Spinal cord (tissue), 10 donors: Measurements from ENCODE around the gene FAM83F. TPM values are rescaled to one million over a fixed set of nuclear protein-coding genes. Genes with fewer than 3 reads are reported as not detected.

ENCODE experiments used
- DNase-seq, 6 donors: peaks; one replicate each; pipeline versions ENCODE4 v3.0.0 to v3.0.0-alpha.2; 2013 to 2015; ENCODE audit warnings: low spot score in 6 of 6, low read depth in 4 of 6
- H3K27ac ChIP-seq: one replicate; pipeline ENCODE4 v1.5.1; 2013; ENCODE audit warnings: low read depth, low read length, control low read depth
- H3K27me3 ChIP-seq: one replicate; pipeline ENCODE4 v1.6.1; 2013; ENCODE audit warnings: low read length; ENCODE audit not compliant: control insufficient read depth, insufficient read depth
- H3K36me3 ChIP-seq: one replicate; pipeline ENCODE4 v1.6.1; 2013; ENCODE audit warnings: low read length; ENCODE audit not compliant: control insufficient read depth, insufficient read depth
- H3K4me1 ChIP-seq: one replicate; pipeline ENCODE4 v1.6.1; 2013; ENCODE audit warnings: low read length; ENCODE audit not compliant: control insufficient read depth, insufficient read depth
- H3K4me3 ChIP-seq: one replicate; pipeline ENCODE4 v1.5.1; 2013; ENCODE audit warnings: low read depth, low read length, control low read depth
- H3K9me3 ChIP-seq: one replicate; pipeline ENCODE4 v1.6.1; 2013; ENCODE audit warnings: low read length; ENCODE audit not compliant: control insufficient read depth, insufficient read depth
- WGBS: methylation state at CpG from one replicate; pipeline ENCODE4 v1.1.5; 2013; ENCODE audit warnings: missing lambda C conversion rate; ENCODE audit not compliant: insufficient coverage; 5-methylcytosine and 5-hydroxymethylcytosine counted together
- polyA plus RNA-seq, 2 donors: library from polyadenylated mRNA; unstranded; fragments of 120-200 nt; gene quantifications; one replicate each; pipeline ENCODE4 v1.2.1, GENCODE V29; 2013; ENCODE audit not compliant: insufficient read length in 2 of 2
- total RNA-seq, 2 donors: library from RNA; depleted of rRNA in 1 of 2; stranded (reverse); fragments of 120-200 nt in 1 of 2; fragments of >200 nt in 1 of 2; gene quantifications; one replicate each; pipeline versions ENCODE4 v1.2.3 to v1.2.4, GENCODE V29; 2013 to 2014
- donor health status: healthy.

FAM83F gene
- total and polyA plus RNA-seq, 4 donors, result 0.61 to 1.2 (median 0.72) TPM

DNA sequence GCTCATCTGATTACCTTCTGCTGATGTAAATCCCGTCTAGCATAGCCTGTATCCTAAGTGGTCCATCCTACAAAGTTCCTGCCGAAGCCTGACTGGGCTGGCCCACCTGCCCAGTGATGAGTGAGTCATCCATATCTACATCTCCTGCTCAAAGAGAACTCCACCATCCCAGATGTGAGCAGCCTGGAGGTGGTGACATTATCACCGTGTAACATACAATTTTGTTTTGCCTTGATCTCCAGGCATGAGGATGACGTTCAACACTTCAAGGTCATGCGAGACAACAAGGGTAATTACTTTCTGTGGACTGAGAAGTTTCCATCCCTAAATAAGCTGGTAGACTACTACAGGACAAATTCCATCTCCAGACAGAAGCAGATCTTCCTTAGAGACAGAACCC, 29.0 kb upstream of the FAM83F start:
- no peaks in the 10 kb centered on the region for H3K9me3 ChIP-seq
- WGBS, result 91% methylated on average over 5 of the region's 5 CpGs

DNA sequence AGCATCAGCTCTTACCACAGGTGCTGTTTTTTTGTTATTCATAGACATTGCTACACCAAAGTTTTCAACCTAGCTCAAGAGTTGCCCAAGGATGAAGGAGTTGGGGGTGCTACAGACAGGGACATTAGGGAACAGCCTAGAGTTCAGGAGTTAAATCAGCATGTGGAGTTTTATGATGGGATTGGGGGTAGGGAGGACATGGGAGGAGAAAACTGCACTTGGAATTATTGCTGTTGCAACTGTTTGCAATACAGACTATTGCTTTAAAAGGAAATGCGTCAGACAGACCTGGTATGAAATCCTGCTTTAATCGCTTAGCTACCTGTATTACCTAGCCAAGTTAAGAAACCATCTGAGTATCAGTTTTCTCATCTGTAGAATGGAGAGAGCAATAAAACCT, 28.3 kb upstream of the FAM83F start:
- peaks cover 32% of the 10 kb centered on the region for H3K4me1 ChIP-seq
- no CpG with 5 or more reads among the region's 2 CpGs for WGBS
- H3K36me3 ChIP-seq, result no peaks in the 10 kb centered on the region
- no peak for DNase-seq
- H3K9me3 ChIP-seq, result no peaks in the 10 kb centered on the region
- H3K4me3 ChIP-seq, result no peak overlapping the region
- H3K27me3 ChIP-seq, result no peaks in the 10 kb centered on the region
- H3K27ac ChIP-seq, result no peak overlapping the region

More for the DNA sequence above, 29.0 kb upstream of the FAM83F start:
- H3K27me3 ChIP-seq, result no peaks in the 10 kb centered on the region
- DNase-seq, result no peak
- H3K4me3 ChIP-seq, result no peak overlapping the region
- H3K27ac ChIP-seq, result no peak overlapping the region
- H3K4me1 ChIP-seq, result peaks cover 26% of the 10 kb centered on the region
- H3K36me3 ChIP-seq, result no peaks in the 10 kb centered on the region

DNA sequence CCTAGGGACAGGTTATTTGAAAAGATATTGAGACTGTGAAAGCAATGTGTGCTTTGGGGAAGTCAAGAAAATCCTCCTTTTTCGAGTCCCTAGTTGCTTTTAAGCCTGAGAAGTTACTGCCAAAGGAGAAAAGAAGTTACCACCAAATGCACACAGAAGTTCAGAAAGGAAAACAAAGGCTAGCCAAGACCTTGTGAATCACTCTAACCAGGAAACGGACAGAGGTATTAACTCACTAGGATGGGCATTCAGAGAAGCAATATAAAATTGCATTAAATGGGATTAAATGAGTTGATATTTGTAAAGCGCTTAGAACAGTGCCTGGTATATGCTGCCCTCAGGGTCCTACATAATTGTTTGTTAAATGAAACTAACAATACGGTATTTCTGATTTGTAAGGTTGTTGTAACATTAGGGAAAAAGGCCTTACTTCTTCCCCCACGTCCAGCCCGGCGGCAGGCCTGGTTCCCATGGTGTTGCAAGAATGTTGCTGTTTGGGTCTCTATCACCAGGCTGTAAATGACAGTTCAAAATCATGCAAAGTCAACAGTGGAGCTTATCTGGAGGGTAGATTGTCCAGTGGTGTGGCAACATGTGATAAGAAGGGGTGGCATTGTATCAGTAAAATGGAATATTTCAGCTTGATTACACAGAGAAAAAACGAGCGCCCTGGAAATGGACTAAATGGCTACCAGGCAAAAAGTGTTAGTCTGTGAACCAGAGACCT, 27.5 kb upstream of the FAM83F start:
- H3K36me3 ChIP-seq, result no peaks in the 10 kb centered on the region
- no peak overlapping the region for H3K27ac ChIP-seq
- WGBS, result 67% methylated on average over 4 of the region's 9 CpGs
- no peak for DNase-seq
- no peaks in the 10 kb centered on the region for H3K9me3 ChIP-seq
- H3K4me3 ChIP-seq, result no peak overlapping the region
- no peaks in the 10 kb centered on the region for H3K27me3 ChIP-seq
- H3K4me1 ChIP-seq, result peaks cover 38% of the 10 kb centered on the region

DNA sequence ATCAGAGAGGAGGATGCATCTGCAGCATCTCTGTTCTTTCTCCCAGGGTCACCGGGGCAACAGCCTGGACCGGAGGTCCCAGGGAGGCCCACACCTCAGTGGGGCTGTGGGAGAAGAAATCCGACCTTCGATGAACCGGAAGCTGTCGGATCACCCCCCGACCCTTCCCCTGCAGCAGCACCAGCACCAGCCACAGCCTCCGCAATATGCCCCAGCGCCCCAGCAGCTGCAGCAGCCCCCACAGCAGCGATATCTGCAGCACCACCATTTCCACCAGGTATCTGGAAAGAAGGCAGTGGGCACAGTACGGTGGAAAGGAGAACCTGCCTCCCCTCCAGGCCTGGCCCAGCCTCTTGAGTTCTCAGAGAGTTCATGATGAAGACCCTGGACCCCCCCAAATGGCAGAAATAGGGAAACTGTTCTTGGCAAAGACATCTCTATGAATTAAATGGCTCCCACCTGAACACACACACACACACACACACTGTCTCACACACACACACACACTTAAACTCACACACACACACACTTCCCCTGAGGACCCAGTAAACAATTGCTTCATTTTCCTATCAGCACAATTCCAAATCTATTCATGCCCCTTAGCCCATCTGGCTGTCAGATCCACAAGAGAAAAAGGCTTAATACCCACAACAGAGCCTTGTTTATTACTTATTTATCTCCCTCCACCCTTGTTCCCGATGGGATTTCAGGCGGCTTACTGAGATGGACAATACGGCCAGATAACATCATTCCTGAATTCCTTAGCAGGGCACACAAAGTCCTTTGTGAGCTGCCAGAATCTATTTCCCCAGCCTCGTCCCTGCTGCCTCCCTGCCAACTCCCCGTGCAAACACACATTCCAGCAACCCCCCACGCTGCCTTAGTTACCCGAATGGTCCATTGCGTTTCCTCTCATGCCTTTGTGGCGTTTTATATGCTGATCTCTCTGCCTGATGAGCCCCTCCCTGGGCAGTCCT, 26.5 kb upstream of the FAM83F start:
- peak in 2 of 6 donors; percentile 60 to 83 for DNase-seq
- H3K9me3 ChIP-seq, result no peaks in the 10 kb centered on the region
- H3K4me3 ChIP-seq, result no peak overlapping the region
- H3K27ac ChIP-seq, result peak overlapping the region; percentile 57
- H3K4me1 ChIP-seq, result peaks cover 40% of the 10 kb centered on the region
- H3K36me3 ChIP-seq, result no peaks in the 10 kb centered on the region
- WGBS, result 28% methylated on average over 12 of the region's 20 CpGs
- H3K27me3 ChIP-seq, result no peaks in the 10 kb centered on the region

DNA sequence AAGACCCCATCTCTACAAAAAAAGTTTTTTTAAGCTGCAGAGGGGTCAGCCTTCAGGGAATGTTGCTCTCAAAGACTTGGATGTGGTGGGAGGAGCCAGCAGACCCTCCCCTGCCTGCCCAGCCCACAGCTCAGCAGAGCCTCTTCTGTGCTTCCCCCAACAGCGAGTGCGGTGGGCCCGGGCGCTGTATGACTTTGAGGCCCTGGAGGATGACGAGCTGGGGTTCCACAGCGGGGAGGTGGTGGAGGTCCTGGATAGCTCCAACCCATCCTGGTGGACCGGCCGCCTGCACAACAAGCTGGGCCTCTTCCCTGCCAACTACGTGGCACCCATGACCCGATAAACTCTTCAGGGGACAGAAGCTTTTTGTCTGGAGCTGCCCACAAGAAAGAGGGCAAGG, 24.0 kb upstream of the FAM83F start:
- Histone ChIP-seq H3K36me3 (no peaks in the 10 kb centered on the region), H3K4me1 (peaks cover 41% of the 10 kb centered on the region), H3K27me3 (no peaks in the 10 kb centered on the region), H3K27ac (no peak overlapping the region), H3K4me3 (no peak overlapping the region), H3K9me3 (no peaks in the 10 kb centered on the region)
- WGBS, result 78% methylated on average over 10 of the region's 10 CpGs
- DNase-seq, result no peak

DNA sequence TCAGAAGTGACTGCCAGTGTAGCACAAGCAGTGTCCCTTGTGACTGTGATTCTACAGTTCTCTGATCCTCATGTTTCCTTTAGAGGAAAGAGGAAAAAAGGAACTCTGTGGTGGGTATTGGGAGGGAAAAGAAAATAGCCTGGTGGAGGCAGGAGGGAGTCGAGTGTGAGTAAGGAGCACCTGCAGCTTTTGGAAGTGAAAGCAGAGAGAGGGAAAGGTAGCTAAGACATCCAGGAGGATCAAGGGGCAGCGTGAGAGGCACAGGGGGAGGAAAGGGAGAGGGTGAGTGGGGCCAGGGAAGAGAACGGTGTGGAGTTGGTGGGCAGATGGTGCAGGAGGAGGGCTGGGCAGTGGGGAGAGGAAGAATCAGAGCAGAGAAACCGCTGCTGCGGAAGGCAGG, 22.1 kb upstream of the FAM83F start:
- H3K27me3 ChIP-seq, result no peaks in the 10 kb centered on the region
- H3K4me1 ChIP-seq, result peaks cover 38% of the 10 kb centered on the region
- H3K36me3 ChIP-seq, result no peaks in the 10 kb centered on the region
- H3K9me3 ChIP-seq, result no peaks in the 10 kb centered on the region
- WGBS, result 45% methylated on average over 5 of the region's 5 CpGs
- peak in 1 of 6 donors; percentile 12 for DNase-seq
- H3K27ac ChIP-seq, result no peak overlapping the region
- no peak overlapping the region for H3K4me3 ChIP-seq

DNA sequence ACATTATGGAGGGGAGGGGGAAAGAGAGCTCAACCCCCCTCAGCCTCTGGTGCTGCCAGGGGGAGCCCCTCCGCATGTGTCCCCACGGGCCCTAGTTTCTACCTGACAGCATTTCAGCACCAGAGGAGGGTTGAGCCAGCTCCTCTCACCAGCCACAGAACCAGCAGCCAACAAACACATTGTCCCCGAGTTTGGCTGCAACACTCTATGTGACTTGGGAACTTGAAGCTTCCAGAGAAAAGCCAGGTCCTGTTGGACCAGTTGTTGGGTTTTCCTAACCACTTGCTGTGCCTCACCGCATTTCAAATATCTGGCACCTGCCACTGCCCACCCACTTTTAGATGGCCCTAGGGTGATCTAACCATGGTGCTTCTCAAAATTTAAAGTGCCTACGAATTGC, 21.1 kb upstream of the FAM83F start:
- no peak for DNase-seq
- WGBS, result 66% methylated on average over 5 of the region's 5 CpGs
- H3K9me3 ChIP-seq, result no peaks in the 10 kb centered on the region

DNA sequence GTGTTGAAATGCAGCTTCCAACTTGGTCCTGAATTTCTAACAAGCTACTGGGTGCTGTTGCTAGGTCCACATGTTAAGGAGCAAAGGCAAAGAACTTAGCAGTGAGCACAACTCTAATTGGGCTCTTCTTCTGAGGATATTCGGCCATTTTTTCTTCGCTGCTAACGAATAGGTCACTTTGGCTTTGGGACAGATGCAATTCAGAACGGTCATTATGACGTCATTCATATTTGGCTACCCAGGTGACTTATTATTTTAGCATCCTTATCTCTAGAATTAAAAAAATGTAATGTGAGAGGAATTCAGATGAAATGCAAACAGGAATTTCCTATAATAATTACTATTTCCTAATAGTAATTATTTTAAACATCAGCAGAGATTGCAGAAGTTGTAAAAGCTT, 20.7 kb upstream of the FAM83F start:
- H3K27me3 ChIP-seq, result no peaks in the 10 kb centered on the region

More for the DNA sequence above, 21.1 kb upstream of the FAM83F start:
- no peak overlapping the region for H3K4me3 ChIP-seq
- no peak overlapping the region for H3K27ac ChIP-seq
- H3K27me3 ChIP-seq, result no peaks in the 10 kb centered on the region
- H3K4me1 ChIP-seq, result peaks cover 28% of the 10 kb centered on the region
- no peaks in the 10 kb centered on the region for H3K36me3 ChIP-seq

DNA sequence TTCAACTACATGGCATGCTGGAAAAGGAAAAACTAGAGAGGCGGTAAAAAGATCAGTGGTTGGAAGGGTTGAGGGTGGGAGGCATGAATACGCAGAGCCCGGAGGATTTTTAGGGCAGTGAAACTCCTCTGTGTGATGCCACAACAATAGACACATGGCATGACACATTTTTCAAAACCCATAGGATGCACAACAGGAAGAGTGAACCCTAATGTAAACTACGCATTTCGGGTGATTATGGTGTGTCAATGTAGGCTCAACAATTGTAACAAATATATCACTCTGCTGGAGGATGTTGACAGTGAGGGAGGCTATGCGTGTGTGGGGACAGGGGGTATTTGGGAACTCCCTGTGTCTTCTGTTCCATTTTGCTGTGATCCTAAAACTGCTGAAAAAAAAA, 15.7 kb upstream of the FAM83F start:
- WGBS, result no CpG with 5 or more reads among the region's 6 CpGs
- Histone ChIP-seq H3K4me1 (no peaks in the 10 kb centered on the region), H3K36me3 (no peaks in the 10 kb centered on the region), H3K4me3 (no peak overlapping the region), H3K27me3 (no peaks in the 10 kb centered on the region), H3K27ac (no peak overlapping the region), H3K9me3 (no peaks in the 10 kb centered on the region)
- no peak for DNase-seq

More for the DNA sequence above, 20.7 kb upstream of the FAM83F start:
- H3K36me3 ChIP-seq, result no peaks in the 10 kb centered on the region
- H3K27ac ChIP-seq, result no peak overlapping the region
- no peak overlapping the region for H3K4me3 ChIP-seq
- no peak for DNase-seq
- 90% methylated on average over 2 of the region's 5 CpGs for WGBS
- peaks cover 25% of the 10 kb centered on the region for H3K4me1 ChIP-seq
- H3K9me3 ChIP-seq, result no peaks in the 10 kb centered on the region
